ENCODE measurements around the gene FGF16. TPM values are rescaled to one million over a fixed set of nuclear protein-coding genes. Genes with fewer than 3 reads are reported as not detected.
"Not testable (repeated sequence)": the region's sequence is repeated elsewhere in the genome, so short reads cannot be mapped to it uniquely, and the experiment has no call there.

FGF16 gene
- not detected in 2 replicates for total RNA-seq

- H3K4me3 ChIP-seq (ENCODE audit: low read depth, low read length): peak within 1 kb of the TSS; percentile 29
These were observed at the start of gene FGF16 for GRCh38 chrX:77446908-77447652. Gene FGF16 (plus strand): TSS chrX:77447389. CDS start chrX:77447675, 286 bp downstream.

DNA sequence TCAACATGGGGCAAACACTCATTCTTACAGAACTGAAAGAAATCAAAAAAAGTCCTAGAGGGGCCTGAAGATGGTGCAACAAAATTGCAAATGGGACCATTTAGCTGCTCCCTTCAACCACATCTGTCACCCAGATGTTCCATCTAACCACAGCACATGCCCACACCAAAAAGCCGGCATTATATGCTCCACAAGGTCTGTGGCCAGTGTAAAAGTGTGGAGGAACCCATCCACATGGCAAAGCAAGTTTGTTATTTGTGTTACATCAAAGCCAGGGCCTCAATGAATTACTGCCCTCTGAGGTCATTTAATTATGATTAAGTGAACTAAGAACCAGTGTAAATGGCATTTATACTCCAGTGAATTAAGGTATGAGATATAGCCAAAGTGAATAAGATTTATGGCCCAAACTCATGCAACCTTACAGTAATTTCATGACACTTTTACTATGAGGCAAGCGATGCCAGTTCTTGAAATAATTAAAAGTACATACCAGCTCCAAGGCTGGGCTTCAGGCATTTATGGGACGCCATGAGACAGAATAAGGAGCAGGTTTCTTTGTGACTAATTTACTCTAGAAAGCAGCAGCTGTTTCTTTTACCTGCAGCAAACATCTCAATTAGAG lies 48.7 kb upstream of the FGF16 start:
- TF ChIP-seq, protein P1, sequence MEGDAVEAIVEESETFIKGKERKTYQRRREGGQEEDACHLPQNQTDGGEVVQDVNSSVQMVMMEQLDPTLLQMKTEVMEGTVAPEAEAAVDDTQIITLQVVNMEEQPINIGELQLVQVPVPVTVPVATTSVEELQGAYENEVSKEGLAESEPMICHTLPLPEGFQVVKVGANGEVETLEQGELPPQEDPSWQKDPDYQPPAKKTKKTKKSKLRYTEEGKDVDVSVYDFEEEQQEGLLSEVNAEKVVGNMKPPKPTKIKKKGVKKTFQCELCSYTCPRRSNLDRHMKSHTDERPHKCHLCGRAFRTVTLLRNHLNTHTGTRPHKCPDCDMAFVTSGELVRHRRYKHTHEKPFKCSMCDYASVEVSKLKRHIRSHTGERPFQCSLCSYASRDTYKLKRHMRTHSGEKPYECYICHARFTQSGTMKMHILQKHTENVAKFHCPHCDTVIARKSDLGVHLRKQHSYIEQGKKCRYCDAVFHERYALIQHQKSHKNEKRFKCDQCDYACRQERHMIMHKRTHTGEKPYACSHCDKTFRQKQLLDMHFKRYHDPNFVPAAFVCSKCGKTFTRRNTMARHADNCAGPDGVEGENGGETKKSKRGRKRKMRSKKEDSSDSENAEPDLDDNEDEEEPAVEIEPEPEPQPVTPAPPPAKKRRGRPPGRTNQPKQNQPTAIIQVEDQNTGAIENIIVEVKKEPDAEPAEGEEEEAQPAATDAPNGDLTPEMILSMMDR (IDR thresholded peaks at IDR 0.05; ENCODE audit: insufficient read depth, low read length, poor library complexity, severe bottlenecking): no peak
- no peaks in the 10 kb centered on the region for H3K27me3 ChIP-seq (ENCODE audit: control insufficient read depth, insufficient read depth, low read length)

More at GRCh38 chrX:77446908-77447652, at the start of gene FGF16:
- Histone ChIP-seq H3K27me3 (ENCODE audit: control insufficient read depth, insufficient read depth, low read length) (peaks cover 8% of the 10 kb centered on the region), H3K36me3 (ENCODE audit: control insufficient read depth, insufficient read depth, low read length) (no peaks in the 10 kb centered on the region)
- DNase-seq (ENCODE audit: low read depth): no peak
- TF ChIP-seq, protein P1 (IDR thresholded peaks at IDR 0.05; ENCODE audit: insufficient read depth, low read length, poor library complexity, severe bottlenecking): no peak

DNA sequence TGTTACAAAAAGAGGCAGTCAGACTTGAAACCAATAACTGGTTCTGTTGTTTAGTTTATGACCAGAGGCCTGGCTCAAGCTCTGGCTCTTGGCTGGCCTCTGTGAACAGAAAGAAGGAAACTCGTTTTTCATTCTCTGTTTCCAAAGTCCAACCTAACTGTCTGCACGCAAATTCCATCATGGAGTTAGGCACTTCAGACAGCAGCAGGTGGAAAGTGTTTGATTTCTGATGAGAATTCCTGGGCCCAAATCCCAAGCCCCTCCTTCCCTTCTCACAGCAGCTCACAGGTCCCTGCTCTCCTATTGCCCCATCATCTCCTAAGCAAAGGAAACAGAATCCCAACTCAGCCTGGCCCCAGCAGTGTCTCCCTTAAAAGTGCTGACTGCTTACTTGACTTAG lies 42.8 kb upstream of the FGF16 start:
- no peak overlapping the region for H3K4me3 ChIP-seq (ENCODE audit: low read depth, low read length)
- TF ChIP-seq, protein P1 (IDR thresholded peaks at IDR 0.05; ENCODE audit: insufficient read depth, low read length, poor library complexity, severe bottlenecking): no peak
- no peaks in the 10 kb centered on the region for H3K27me3 ChIP-seq (ENCODE audit: control insufficient read depth, insufficient read depth, low read length)
- no peaks in the 10 kb centered on the region for H3K36me3 ChIP-seq (ENCODE audit: control insufficient read depth, insufficient read depth, low read length)
- no peak for DNase-seq (ENCODE audit: low read depth)

More for the DNA sequence above, 48.7 kb upstream of the FGF16 start:
- Histone ChIP-seq H3K36me3 (ENCODE audit: control insufficient read depth, insufficient read depth, low read length) (no peaks in the 10 kb centered on the region), H3K4me3 (ENCODE audit: low read depth, low read length) (no peak overlapping the region)
- no peak for DNase-seq (ENCODE audit: low read depth)

DNA sequence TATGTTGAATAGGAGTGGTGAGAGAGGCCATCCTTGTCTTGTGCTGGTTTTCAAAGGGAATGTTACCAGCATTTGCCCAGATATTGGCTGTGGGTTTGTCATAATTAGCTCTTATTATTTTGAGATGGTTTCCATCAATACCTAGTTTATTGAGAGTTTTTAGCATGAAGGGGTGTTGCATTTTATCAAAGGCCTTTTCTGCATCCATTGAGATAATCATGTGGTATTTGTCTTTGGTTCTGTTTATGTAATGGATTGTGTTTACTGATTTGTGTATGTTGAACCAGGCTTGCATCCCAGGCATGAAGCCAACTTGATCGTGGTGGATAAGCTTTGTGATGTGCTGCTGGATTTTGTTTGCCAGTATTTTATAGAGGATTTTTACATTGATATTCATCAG lies 39.4 kb upstream of the FGF16 start:
- not testable (repeated sequence) for DNase-seq (ENCODE audit: low read depth); H3K27me3 ChIP-seq (ENCODE audit: control insufficient read depth, insufficient read depth, low read length); H3K4me3 ChIP-seq (ENCODE audit: low read depth, low read length); H3K36me3 ChIP-seq (ENCODE audit: control insufficient read depth, insufficient read depth, low read length)

DNA sequence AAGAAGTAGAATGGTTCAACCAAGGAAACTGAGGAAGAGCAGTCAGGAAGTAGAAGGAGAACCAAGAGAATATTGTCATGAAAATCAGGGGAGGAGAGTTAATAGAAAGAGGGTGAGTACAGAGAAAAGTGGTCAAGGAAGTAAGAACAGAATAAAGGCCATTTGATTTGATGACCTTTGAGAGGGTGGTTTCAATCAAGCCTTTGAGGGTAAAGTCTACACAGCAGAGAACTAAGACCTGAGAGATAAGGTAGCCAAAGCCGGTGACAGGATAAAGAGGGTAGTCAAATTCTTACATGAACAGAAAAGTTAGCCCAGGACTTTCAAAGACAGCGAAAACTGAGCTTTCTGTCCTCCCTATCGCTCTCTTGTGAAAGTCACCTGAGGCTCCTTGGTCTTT lies 34.6 kb upstream of the FGF16 start:
- H3K27me3 ChIP-seq (ENCODE audit: control insufficient read depth, insufficient read depth, low read length): no peaks in the 10 kb centered on the region
- no peak overlapping the region for H3K4me3 ChIP-seq (ENCODE audit: low read depth, low read length)
- DNase-seq (ENCODE audit: low read depth): no peak
- TF ChIP-seq, protein P1 (IDR thresholded peaks at IDR 0.05; ENCODE audit: insufficient read depth, low read length, poor library complexity, severe bottlenecking): no peak
- H3K36me3 ChIP-seq (ENCODE audit: control insufficient read depth, insufficient read depth, low read length): no peaks in the 10 kb centered on the region

GRCh38 chrX:77415161-77415560 lies 32.0 kb upstream of the FGF16 start:
- no peak for DNase-seq (ENCODE audit: low read depth)
- no peaks in the 10 kb centered on the region for H3K27me3 ChIP-seq (ENCODE audit: control insufficient read depth, insufficient read depth, low read length)
- no peaks in the 10 kb centered on the region for H3K36me3 ChIP-seq (ENCODE audit: control insufficient read depth, insufficient read depth, low read length)
- TF ChIP-seq, protein P1 (IDR thresholded peaks at IDR 0.05; ENCODE audit: insufficient read depth, low read length, poor library complexity, severe bottlenecking): no peak
- H3K4me3 ChIP-seq (ENCODE audit: low read depth, low read length): no peak overlapping the region
